T-helper 2 cell treated with Interferon-gamma antibody and Interleukin-4, amounts not matched to agents 100 ng/mL and 5 ng/mL, for 36 hours (primary cell): Measurements from ENCODE around the gene ZNF543. TPM values are rescaled to one million over a fixed set of nuclear protein-coding genes. Genes with fewer than 3 reads are reported as not detected.
"Not testable (repeated sequence)": the region's sequence is repeated elsewhere in the genome, so short reads cannot be mapped to it uniquely, and the experiment has no call there.

ENCODE experiments used
- intact Hi-C: fragments of 100-400 bp; cut with micrococcal nuclease; formaldehyde crosslinking; loops from one replicate; pipeline ENCODE4 v1.15.1; 2023
- total RNA-seq: library from RNA; stranded (reverse); gene quantifications from 2 replicates; pipeline ENCODE4 v1.2.3, GENCODE V29; 2022

The ZNF543 gene
- total RNA-seq, 1 donor from 2014 or later: 7.5 TPM

DNA sequence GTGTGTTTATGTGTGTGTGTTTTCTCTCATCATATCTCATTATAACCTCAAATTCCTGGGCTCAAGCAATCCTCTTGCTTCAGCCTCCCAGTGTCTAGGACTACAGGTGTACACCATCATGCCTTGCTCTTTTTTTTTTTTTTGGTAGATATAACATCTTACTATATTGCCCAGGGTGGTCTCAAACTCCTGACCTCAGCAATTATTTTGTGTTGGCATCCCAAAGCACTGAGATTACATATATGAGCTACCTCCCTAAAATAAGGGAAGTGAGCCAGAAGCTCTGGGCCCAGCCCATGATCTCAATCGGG, 448 bp upstream of the ZNF543 start:
- intact Hi-C loops: loop anchor here (1.0 to 5.0 kb wide), 6 partner anchors 31 to 128 kb away; partner anchors contain the start of genes TRAPPC2B, ZNF264, ZNF304 and ZNF460

DNA sequence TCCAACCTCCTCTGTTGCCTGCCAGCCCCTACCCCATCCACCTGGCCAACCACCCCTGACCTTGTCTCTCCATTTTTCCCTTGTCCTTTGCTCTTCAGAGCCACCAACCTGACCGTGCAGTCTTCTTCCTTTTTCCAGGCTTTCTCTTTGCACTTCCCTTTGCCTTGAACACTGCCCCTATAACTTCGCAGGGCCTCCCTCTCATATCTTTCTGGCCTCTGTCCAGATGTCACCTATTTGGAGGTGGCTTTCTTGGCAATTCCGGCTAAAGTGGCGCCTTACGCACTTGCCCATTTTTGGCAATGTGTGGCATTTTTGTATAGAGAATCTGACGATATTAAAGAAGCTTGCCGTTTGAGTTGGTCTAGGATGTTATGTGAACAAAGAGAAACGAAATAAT, 844 bp downstream of the ZNF543 start:
- intact Hi-C loops: loop anchor here (2.0 to 5.0 kb wide), 2 partner anchors 42 to 129 kb away; partner anchors contain the start of genes TRAPPC2B, ZNF264 and ZNF547

DNA sequence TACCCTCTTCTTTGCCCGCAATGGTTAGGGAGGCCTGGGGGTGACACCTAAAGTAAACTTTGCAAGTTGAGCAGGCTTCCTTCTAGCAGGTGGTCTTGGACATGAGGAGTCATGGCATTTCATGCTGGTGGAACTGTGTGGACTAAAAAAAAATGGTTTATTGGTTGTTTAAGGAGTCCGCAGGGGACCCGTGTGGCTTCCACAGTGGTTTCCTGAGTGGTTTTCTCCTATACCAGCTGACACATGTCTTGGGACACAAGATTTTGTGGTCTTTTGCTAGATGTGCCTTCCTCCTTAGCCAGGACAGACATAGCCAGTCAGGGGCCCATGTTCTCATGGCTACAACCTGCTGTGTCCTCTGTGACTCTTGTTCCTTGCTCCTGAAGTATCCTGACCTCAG, 1.5 kb downstream of the ZNF543 start:
- intact Hi-C loops: loop anchor here (2.0 to 5.0 kb wide), 2 partner anchors 41 to 129 kb away; partner anchors contain the start of genes TRAPPC2B, ZNF264 and ZNF547

DNA sequence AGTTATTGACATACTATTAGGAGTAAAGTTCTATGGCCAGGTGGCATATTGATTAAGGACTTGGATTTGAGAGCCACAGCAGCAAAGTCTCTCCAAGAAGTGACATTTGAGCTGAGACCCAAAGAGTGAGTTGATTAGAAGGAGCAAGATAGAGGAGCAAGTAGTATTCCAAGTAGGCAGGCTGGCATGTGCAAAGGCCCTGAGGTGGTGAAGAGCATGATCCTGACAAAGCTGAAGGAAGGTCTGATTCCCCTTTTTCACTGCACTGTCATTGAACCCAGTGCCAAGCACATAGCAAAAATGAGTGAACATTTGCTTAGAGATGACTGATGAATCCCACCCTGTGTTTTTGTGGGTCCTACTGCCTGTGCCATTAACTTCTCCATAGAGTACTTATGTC, 4.7 kb downstream of the ZNF543 start:
- intact Hi-C loops: loop anchor here (5.0 kb wide), 1 partner anchor 133 kb away; the partner anchor contains the start of gene ZNF264

DNA sequence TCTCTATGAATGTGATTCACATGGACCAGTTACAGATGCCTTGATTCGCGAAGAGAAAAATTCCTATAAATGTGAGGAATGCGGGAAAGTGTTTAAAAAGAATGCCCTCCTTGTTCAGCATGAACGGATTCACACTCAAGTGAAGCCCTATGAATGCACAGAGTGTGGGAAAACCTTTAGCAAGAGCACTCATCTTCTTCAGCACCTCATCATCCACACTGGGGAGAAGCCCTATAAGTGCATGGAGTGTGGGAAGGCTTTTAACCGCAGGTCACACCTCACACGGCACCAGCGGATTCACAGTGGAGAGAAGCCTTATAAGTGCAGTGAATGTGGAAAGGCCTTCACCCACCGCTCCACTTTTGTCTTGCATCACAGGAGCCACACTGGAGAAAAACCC, 7.7 kb downstream of the ZNF543 start:
- intact Hi-C loops: no loop called here

DNA sequence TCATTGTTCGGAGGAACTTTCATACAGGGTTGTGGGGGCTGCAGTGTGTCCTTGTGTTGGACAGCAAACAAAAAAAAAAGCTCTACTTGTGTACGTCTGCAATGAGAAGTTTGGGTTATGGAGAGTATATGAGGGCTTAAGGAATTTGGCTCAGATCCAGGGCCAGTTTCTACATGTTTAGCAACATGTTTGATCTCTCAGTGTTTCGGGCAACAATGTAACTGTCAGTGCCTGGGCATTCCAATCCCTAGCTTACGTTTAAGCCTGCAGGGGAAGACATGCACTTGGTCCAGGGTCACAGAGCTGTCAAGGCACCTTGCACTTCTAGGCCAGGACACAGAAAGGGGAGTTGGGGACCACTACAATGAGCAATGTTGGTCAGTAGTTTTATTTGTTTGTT, 13.9 kb downstream of the ZNF543 start:
- intact Hi-C loops: no loop called here

DNA sequence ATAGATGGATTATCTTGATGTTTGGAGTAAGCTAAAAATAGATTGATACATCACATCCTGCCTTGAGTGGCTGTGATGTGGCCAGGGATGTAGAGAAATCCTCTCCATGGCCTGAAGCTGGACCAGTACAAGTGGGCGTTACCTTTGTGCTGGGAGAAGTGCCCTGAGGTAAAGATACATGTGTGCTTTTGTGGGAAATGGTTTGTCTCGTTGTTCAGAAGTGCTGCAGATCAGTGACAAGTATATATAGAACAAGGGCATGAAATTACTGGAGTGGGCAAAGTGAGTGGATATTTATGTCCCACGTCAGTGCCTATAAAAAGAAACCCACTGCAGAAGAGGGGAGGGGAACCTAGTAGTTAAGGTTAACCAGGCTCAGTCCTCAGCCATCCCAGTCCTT, 18.6 kb downstream of the ZNF543 start:
- intact Hi-C loops: no loop called here

DNA sequence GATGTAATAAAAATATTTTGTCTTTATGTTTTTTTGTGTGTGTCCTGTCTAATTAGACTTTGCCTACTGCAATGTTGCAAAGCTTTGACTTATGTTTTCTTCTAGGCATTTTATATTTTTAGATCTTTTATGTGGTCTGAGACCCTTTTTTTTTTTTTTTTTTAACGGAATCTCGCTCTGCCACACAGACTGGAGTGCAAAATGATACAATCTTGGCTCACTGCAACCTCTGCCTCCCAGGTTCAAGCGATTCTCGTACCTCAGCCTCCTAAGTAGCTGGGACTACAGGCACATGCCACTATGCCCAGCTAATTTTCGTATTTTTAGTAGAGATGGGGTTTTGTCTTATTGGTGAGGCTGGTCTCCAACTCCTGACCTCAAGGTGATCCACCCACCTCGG, 22.3 kb downstream of the ZNF543 start:
- intact Hi-C loops: no loop called here

DNA sequence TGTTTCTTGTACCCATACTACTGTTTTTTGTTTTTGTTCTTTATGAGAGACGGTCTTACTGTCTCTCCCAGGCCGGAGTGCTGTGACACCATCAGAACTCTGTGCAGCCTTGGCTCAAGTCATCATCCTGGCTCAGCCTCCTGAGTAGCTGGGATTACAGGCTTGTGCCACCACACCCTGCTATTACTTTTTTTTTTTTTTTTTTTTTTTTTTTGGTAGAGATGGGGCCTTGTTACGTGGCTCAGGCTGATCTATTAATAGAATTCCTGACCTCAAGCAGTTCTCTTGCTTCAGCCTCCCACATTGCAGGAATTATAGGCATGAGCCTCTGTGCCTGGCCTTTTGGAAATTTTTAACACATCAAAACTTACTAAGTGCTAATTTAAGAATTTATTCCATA, 27.9 kb downstream of the ZNF543 start:
- intact Hi-C loops: no loop called here

DNA sequence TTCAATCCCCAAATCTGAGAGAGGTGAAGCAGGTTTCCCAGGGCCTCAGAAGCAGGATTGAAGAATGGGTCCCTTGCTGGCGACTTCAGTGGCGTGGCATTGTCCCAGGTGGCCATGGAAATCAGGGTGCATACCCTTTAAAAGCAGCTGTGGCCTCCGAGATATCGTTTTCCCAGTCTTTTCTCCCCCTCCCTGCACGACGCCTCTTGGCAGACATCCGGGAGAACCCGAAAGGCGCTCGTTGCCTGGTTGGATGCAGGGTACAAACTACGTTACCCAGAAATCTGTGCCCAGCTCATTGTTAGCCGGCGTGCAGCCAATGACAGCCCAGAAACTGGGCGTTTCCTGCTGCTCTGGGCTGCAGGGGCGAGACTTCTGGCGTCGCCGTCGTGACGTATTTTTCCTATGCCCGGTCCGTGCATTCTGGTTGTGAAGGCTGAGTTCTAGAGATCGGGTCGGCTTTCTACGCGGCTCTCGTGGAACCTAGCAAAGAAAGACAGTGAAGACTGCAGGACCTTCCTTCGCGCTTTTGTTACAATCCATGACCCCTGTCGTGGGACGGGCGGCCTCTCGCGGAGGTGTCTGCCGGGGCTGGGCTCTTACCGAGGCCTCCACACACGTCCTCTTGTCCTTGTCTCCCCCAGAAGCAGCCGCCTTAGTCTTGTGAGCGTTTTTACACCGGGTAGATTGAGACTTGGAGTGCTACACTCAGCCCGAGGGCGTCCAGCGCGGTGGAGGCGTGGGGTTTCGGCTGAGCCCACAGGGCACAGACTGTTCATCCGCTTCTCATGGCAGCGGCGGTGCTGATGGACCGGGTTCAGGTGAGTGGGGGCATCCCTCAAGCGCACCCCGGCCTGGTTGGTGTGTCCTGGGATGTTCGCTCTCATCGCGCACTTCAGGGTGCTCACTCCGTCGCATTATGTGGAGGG, 30.9 kb downstream of the ZNF543 start, which contains the start of gene ZNF304:
Gene ZNF304, plus strand, starts transcription at position 395 of the 929 bp plus-strand sequence. Its CDS starts 394 bp downstream, at position 789.
- intact Hi-C loops: loop anchor here (1.0 kb wide), 7 partner anchors 12 to 136 kb away; partner anchors contain the start of genes TRAPPC2B, ZNF17, ZNF419 and ZNF460

DNA sequence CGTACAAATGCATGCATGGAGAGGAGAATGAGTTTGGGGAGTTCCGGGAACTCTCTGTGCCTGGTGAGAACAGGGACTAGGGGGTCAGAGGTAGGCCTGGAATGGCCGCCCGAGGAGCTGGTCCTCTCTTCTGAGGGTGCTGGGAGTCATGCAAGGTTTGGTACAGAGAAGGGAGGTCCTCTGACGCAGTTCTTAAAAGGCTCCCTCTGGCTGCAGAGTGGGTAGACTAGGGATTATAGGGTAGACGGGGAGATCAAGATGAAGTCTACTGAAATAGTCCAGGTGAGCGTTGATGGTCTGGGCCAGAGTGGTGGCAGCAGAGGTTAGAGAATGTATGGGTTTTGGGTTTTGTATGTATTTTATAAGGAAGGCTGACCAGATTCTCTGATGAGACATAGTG, 31.6 kb downstream of the ZNF543 start:
- intact Hi-C loops: loop anchor here (1.0 kb wide), 7 partner anchors 11 to 135 kb away; partner anchors contain the start of genes TRAPPC2B, ZNF17, ZNF419 and ZNF460

DNA sequence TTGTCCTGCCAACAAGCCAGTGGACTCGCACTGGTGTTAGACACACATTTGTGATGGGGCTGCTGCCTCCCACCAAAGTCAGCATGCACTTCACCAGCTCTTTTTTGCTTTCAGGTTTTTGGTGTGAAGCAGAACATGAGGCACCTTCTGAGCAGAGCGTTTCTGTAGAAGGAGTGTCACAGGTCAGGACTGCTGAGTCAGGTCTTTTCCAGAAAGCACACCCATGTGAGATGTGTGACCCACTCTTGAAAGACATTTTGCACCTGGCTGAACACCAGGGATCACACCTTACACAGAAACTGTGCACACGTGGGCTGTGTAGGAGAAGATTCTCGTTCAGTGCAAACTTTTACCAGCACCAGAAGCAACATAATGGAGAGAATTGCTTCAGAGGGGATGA, 35.6 kb downstream of the ZNF543 start:
- intact Hi-C loops: no loop called here

DNA sequence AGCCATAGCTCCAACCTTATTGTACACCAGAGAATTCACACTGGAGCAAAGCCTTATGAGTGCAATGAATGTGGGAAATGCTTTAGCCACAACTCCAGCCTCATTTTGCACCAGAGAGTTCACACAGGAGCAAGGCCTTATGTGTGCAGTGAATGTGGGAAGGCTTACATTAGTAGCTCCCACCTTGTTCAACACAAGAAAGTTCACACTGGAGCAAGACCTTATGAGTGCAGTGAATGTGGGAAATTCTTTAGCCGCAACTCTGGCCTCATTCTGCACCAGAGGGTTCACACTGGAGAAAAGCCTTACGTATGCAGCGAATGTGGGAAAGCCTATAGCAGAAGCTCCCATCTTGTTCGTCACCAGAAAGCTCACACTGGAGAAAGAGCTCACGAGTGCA, 37.1 kb downstream of the ZNF543 start:
- intact Hi-C loops: no loop called here

DNA sequence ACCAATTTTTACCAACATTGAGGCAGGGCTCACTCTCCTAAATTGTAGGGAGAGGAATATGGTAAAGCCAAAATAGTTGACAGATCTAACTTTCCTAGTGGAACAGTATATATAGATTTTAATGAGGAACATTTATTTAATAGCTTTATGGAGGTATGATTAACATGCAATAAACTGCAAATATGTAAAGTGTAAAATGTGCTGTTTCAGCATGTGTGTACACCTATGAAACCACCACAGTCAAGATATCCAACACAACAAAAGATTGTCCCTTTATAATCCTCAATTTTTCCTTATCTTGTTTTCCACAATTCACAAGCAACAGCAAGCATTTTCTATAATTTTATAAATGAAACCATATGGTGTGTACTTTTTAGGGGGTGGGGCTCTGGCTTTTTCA, 39.0 kb downstream of the ZNF543 start:
- intact Hi-C loops: no loop called here

DNA sequence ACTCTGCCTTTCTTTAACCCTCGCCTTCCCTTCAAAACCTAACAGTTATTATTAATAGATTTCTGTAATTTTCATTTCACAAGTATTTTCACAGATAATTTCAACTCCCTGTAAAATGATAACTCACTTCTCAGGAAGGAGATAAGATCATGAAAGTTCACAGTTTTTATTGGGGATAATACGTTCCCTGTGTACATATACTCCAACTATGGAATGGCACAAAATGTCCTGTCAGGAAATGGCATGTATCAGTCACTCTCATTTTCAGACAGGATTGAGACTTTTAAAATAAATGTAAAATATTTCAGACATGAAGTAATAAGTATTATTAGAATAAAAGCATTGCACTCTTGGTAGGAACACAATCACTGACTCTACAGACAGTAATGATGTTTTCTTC, 42.1 kb downstream of the ZNF543 start:
- intact Hi-C loops: loop anchor here (2.0 kb wide), 3 partner anchors 42 to 172 kb away; partner anchors contain the start of genes ZNF17, ZNF264 and ZNF543

DNA sequence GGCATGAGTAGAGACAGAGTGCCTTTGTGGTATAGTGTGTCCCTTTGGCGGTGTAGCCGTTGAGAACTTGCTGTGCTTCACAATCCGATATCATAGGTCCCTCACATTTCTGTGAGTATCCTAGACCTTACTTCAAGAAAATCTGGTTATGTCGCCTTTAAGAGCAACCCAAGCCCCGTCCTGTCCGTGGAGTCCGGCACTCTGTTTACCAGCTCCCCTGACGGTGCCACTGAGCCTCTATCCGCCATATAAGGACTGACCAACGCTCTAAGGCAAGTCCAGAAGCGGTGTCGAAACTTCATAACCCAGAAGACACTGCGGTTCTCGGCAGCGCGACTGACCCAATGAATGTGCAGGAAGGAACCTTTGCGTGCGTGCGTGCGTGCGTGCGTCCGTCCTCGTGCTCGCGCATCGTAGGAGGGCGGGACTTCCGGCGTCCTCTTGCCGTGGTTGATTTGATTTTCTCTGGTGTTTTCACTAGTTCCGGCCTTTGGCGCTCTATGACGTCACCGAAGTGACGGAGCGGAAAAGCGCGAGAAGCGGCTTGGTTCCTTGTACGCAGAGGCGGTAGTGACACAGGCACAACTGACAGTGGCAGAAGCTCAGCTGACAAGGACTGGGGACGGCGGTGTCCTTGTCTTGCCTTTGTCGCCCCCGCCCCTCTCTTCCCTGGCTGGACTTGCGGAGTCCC, 42.9 kb downstream of the ZNF543 start, which contains the start of the genes TRAPPC2B and ZNF547:
Gene TRAPPC2B, plus strand, starts transcription at position 555 of the 691 bp plus-strand sequence. CDS start 1,283 bp downstream, outside the sequence.
Gene ZNF547, plus strand, starts transcription at position 555 of the 691 bp plus-strand sequence. CDS start 5,005 bp downstream, outside the sequence.
- intact Hi-C loops: loop anchor here (1.0 to 2.0 kb wide), 11 partner anchors 12 to 456 kb away; partner anchors contain the start of genes ZNF134, ZNF17, ZNF264 and ZNF304

DNA sequence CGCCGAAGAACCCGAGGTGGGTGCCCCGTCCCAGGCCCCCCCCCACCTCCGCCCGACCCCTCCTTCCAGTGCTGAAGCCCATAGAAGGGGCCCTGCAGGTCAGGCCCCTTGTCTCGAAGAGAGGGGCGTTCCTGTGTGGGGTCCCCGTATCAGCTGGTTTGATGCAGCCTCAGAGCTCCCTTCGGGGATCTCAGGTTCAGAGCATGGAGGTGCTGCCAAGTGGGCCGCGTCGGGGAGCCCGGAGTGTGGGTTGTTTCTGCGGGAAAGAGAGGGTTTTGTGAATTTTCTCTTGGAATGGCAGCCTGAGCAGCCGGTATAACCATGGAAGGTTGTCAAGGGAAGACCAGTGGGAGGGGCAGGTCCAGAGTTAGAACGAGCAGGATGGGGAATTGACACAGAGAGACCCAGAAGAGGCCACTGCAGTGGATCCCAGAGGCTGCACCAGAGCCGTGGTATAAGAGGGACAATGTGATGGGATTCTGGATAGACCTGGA, 43.5 kb downstream of the ZNF543 start:
- intact Hi-C loops: loop anchor here (1.0 to 2.0 kb wide), 11 partner anchors 12 to 456 kb away; partner anchors contain the start of genes ZNF134, ZNF17, ZNF264 and ZNF304

DNA sequence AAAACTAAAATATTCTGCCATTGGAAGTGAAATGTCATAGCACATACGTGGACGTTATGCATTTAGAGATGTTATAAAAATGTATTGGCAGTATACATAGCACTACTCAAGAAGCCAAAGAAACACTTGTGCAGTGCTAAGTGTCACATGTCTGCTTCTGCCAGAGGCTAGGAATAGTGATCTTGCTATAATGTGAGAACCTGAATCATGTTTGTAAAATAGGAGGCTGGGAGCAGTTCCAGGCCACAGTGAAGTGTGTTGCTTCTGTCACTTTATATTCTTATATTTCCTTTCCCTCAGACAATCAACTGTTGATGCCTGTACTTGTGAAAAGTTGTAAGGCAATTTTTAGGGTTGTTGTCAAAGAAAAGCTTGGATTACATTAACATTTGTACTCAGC, 46.5 kb downstream of the ZNF543 start:
- intact Hi-C loops: no loop called here

DNA sequence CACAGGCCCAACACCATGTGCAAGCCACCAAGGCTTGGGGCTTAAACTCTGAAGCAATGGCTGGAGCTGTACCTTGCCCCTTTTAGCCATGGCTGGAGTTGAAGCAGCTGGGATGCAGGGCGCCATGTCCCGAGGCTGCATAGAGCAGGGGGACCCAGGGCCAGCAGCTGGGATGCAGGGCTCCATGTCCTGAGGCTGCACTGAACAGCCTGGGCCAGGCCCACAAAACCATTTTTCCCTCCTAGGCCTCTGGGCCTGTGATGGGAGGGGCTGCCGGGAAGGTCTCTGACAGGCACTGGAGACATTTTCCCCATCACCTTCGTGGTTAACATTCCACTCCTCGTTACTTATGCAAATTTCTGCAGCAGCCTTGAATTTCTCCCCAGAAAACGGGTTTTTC, 53.9 kb downstream of the ZNF543 start:
- intact Hi-C loops: no loop called here

DNA sequence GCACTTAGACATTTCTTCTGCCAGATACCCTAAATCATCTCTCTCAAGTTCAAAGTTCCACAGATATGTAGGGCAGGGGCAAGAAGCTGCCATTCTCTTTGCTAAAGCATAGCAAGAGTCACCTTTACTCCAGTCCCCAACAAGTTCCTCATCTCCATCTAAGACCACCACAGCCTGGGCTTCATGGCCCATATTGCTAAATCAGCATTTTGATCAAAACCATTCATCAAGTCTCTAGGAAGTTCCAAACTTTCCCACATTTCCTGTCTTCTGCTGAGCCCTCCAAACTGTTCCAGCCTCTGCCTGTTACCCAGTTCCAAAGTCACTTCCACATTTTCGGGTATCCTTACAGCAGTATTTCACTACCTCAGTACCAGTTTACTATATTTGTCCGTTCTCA, 54.4 kb downstream of the ZNF543 start:
- intact Hi-C loops: not testable (repeated sequence)

DNA sequence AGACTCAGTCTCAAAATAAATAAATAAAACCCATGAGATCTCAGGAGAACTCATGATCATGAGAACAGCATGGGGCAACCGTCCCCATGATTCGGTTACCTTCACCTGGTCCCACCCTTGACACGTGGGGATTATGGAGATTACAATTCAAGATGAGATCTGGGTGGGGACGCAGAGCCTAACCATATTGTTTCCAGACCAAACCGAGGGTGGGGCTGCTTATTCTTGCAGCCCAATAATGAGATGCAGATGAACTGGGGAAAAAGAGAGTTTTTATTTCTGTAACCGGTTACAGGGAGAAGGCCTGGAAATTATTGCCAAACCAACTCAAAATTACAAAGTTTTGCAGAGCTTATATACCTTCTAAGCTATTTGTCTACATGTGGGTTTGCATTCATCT, 55.9 kb downstream of the ZNF543 start:
- intact Hi-C loops: no loop called here
